DOHH2 (cell line): ENCODE data around the gene PRKCH.

ENCODE experiments used
- CTCF ChIP-seq: fragments of 200-600 bp; sonication (generic); IDR thresholded peaks from one replicate; pipeline ENCODE4 v1.5.1; 2014; ENCODE audit warnings: antibody characterized with exemption, mild to moderate bottlenecking, low read depth, low read length; ENCODE audit not compliant: poor library complexity, severe bottlenecking
- EZH2phosphoT487 ChIP-seq: fragments of 200-600 bp; sonication (generic); IDR thresholded peaks from 2 replicates; pipeline ENCODE4 v1.6.1; 2017; ENCODE audit warnings: borderline replicate concordance, mild to moderate bottlenecking, antibody characterized with exemption, low read length, moderate library complexity, mixed read lengths

DNA sequence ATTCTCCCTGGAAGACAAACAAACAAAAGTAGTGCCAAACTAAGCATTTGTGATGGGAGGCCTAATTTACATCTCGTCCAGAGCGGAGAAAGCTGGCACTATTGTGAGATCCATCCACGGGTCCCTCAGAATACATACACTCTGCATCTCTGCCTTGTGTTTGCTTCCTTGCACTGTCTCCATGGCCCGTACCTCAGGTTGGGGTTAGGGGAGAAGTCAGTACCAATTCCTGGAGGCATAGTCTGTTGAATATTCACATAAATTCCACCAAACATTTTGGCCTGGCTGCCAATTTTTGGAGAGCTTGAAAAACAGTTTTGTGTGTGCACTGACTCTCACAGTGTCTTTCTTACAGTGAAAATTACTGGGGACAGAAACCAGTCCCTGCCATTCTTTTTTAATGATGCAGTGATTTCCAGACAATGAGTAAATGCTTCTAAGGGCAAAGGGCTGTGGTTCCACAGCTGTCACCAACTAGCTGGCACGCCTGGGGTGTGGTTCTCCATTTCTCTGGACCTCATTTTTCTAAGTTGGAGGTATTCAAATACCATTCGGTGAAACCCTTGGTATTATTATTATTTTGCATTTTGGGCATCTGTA, 254.3 kb downstream of the PRKCH start:
- no peak for TF ChIP-seq CTCF
- no peak for TF ChIP-seq EZH2phosphoT487
